Effector memory CD4-positive, alpha-beta T cell (primary cell): ENCODE results near the gene APC2.
"Not testable (repeated sequence)": the region's sequence is repeated elsewhere in the genome, so short reads cannot be mapped to it uniquely, and the experiment has no call there.

Experiments used
- DNase-seq, 3 donors: peaks; one replicate each; pipeline ENCODE4 v3.0.0-alpha.2; 2020
- H3K27ac ChIP-seq: 2 replicates; pipeline ENCODE4 v1.7.0; 2013; ENCODE audit warnings: mild to moderate bottlenecking, low read length, moderate library complexity; ENCODE audit not compliant: insufficient read depth, poor library complexity, severe bottlenecking
- H3K27me3 ChIP-seq: replicated peaks from 2 replicates; pipeline ENCODE4 v1.7.0; 2013; ENCODE audit warnings: mild to moderate bottlenecking, low read length; ENCODE audit not compliant: insufficient read depth, control insufficient read depth, poor library complexity, severe bottlenecking
- H3K36me3 ChIP-seq: 2 replicates; pipeline ENCODE4 v1.7.0; 2013; ENCODE audit warnings: mild to moderate bottlenecking, low read length, moderate library complexity; ENCODE audit not compliant: control insufficient read depth, insufficient read depth
- H3K4me1 ChIP-seq: 2 replicates; pipeline ENCODE4 v1.7.0; 2013; ENCODE audit warnings: low read length, mild to moderate bottlenecking; ENCODE audit not compliant: control insufficient read depth, insufficient read depth, poor library complexity, severe bottlenecking
- H3K4me3 ChIP-seq: 2 replicates; pipeline ENCODE4 v1.7.0; 2013; ENCODE audit warnings: low read length, low read depth, mild to moderate bottlenecking; ENCODE audit not compliant: insufficient read depth, poor library complexity, severe bottlenecking
- H3K9me3 ChIP-seq: 2 replicates; pipeline ENCODE4 v1.7.0; 2013; ENCODE audit warnings: mild to moderate bottlenecking, low read length, moderate library complexity; ENCODE audit not compliant: control insufficient read depth

APC2 gene

GRCh38 chr19:1474011-1474764 is 24.3 kb downstream of the APC2 start:
- Histone ChIP-seq H3K4me3 (no peak overlapping the region), H3K27me3 (no peaks in the 10 kb centered on the region), H3K4me1 (peaks cover 32% of the 10 kb centered on the region), H3K9me3 (no peaks in the 10 kb centered on the region), H3K27ac (no peak overlapping the region), H3K36me3 (peaks cover 5% of the 10 kb centered on the region)
- no peak for DNase-seq

- H3K4me1 ChIP-seq = peaks cover 35% of the 10 kb centered on the region
- peaks cover 5% of the 10 kb centered on the region for H3K36me3 ChIP-seq
- no peak overlapping the region for H3K27ac ChIP-seq
- H3K4me3 ChIP-seq = no peak overlapping the region
- no peaks in the 10 kb centered on the region for H3K9me3 ChIP-seq
- DNase-seq = no peak
- no peaks in the 10 kb centered on the region for H3K27me3 ChIP-seq
These were observed 24.9 kb downstream of the APC2 start for GRCh38 chr19:1474765-1475351.

GRCh38 chr19:1475751-1476437 is 26.0 kb downstream of the APC2 start:
- Histone ChIP-seq H3K27me3 (no peaks in the 10 kb centered on the region), H3K9me3 (no peaks in the 10 kb centered on the region), H3K27ac (no peak overlapping the region), H3K4me3 (no peak overlapping the region), H3K4me1 (peaks cover 26% of the 10 kb centered on the region), H3K36me3 (peaks cover 5% of the 10 kb centered on the region)
- no peak for DNase-seq

GRCh38 chr19:1477056-1477455 is 27.1 kb downstream of the APC2 start:
- H3K9me3 ChIP-seq, H3K27ac ChIP-seq, H3K36me3 ChIP-seq, DNase-seq, H3K27me3 ChIP-seq, H3K4me3 ChIP-seq: not testable (repeated sequence)
- peaks cover 14% of the 10 kb centered on the region for H3K4me1 ChIP-seq

- Histone ChIP-seq H3K27me3 (no peaks in the 10 kb centered on the region), H3K9me3 (no peaks in the 10 kb centered on the region), H3K27ac (peak within 1 kb of the TSS; percentile 75), H3K4me3 (peak within 1 kb of the TSS; percentile 59), H3K4me1 (peaks cover 14% of the 10 kb centered on the region), H3K36me3 (peaks cover 5% of the 10 kb centered on the region)
- peak; percentile 76 to 84 (median 80) for DNase-seq
These were observed 29.2 kb downstream of the APC2 start, which contains the start of gene C19orf25 for GRCh38 chr19:1478934-1479707. C19orf25 (minus strand) TSS chr19:1479215; CDS start chr19:1478903, 312 bp downstream.

- no peak for DNase-seq
- Histone ChIP-seq H3K4me1 (peaks cover 14% of the 10 kb centered on the region), H3K36me3 (no peaks in the 10 kb centered on the region), H3K27me3 (no peaks in the 10 kb centered on the region), H3K4me3 (no peak overlapping the region), H3K9me3 (no peaks in the 10 kb centered on the region), H3K27ac (no peak overlapping the region)
These were observed 31.4 kb downstream of the APC2 start for GRCh38 chr19:1481224-1481892.

- Histone ChIP-seq H3K27ac (no peak overlapping the region), H3K27me3 (no peaks in the 10 kb centered on the region), H3K4me1 (peaks cover 14% of the 10 kb centered on the region), H3K36me3 (no peaks in the 10 kb centered on the region), H3K4me3 (no peak overlapping the region), H3K9me3 (no peaks in the 10 kb centered on the region)
- no peak for DNase-seq
These were observed 32.0 kb downstream of the APC2 start for GRCh38 chr19:1481893-1482360.

- no peak for DNase-seq
- no peaks in the 10 kb centered on the region for H3K9me3 ChIP-seq
- no peaks in the 10 kb centered on the region for H3K36me3 ChIP-seq
- H3K4me3 ChIP-seq = no peak overlapping the region
- H3K4me1 ChIP-seq = peaks cover 10% of the 10 kb centered on the region
- H3K27ac ChIP-seq = no peak overlapping the region
- H3K27me3 ChIP-seq = no peaks in the 10 kb centered on the region
These were observed 32.6 kb downstream of the APC2 start for GRCh38 chr19:1482361-1483130.
